ENCODE data around the gene CNR2.
A peak's percentile ranks its signal among the peaks of the same experiment; 100 is the strongest.
"Not testable (repeated sequence)": the region's sequence is repeated elsewhere in the genome, so short reads cannot be mapped to it uniquely, and the experiment has no call there.

The CNR2 gene

GRCh38 chr1:23827717-23828116, 85.4 kb downstream of the CNR2 start:
- DNase-seq: no peak

GRCh38 chr1:23826590-23826989, 86.6 kb downstream of the CNR2 start:
- DNase-seq: not testable (repeated sequence)

GRCh38 chr1:23825762-23826522, 87.2 kb downstream of the CNR2 start:
- DNase-seq: no peak

GRCh38 chr1:23825076-23825761, 87.9 kb downstream of the CNR2 start, which contains the start of gene HMGCL:
Gene HMGCL (minus strand): TSS chr1:23825429. CDS start chr1:23825415, 14 bp downstream.
- peak; percentile 78 for DNase-seq

GRCh38 chr1:23824711-23825075, 88.5 kb downstream of the CNR2 start:
- no peak for DNase-seq

GRCh38 chr1:23823767-23824166, 89.4 kb downstream of the CNR2 start:
- DNase-seq: no peak
